Transverse colon (tissue), 4 donors: ENCODE measurements around the gene DLG2. TPM values are rescaled to one million over a fixed set of nuclear protein-coding genes. Genes with fewer than 3 reads are reported as not detected.

Experiments
- DNase-seq: peaks from one replicate; pipeline ENCODE4 v3.0.0-alpha.2; 2019
- H3K27ac ChIP-seq, 4 donors: fragments of 200-600 bp; sonication (generic); 2 replicates each; pipeline ENCODE4 v1.5.1; 2016 to 2018; ENCODE audit warnings: inconsistent platforms in 4 of 4
- H3K27me3 ChIP-seq: fragments of 200-600 bp; sonication (generic); 2 replicates; pipeline ENCODE4 v1.5.1; 2017; ENCODE audit warnings: inconsistent platforms
- H3K36me3 ChIP-seq, 4 donors: fragments of 200-600 bp; sonication (generic); 2 replicates each; pipeline ENCODE4 v1.5.1; 2017 to 2019; ENCODE audit warnings: inconsistent platforms in 4 of 4
- H3K4me1 ChIP-seq, 4 donors: fragments of 200-600 bp; sonication (generic); 2 replicates each; pipeline ENCODE4 v1.5.1; 2017 to 2020; ENCODE audit warnings: inconsistent platforms in 4 of 4
- H3K4me3 ChIP-seq, 4 donors: fragments of 200-600 bp; sonication (generic); 1 replicate in 1 of 4; 2 replicates in 3 of 4; pipeline versions ENCODE4 v1.5.1 to v1.6.1; 2017 to 2019; ENCODE audit warnings: inconsistent platforms in 4 of 4
- H3K9me3 ChIP-seq, 2 donors: fragments of 200-600 bp; sonication (generic); 2 replicates each; pipeline ENCODE4 v1.5.1; 2017 to 2019; ENCODE audit warnings: inconsistent platforms in 2 of 2
- EP300 ChIP-seq: sonication (generic); formaldehyde crosslinking; IDR thresholded peaks from one replicate; pipeline ENCODE4 v1.6.1; 2017; ENCODE audit warnings: antibody characterized with exemption, low read depth
- POLR2A ChIP-seq: fragments of 450-650 bp; IDR thresholded peaks from one replicate; pipeline ENCODE4 v1.6.1; 2016; ENCODE audit warnings: antibody characterized with exemption, mild to moderate bottlenecking, moderate library complexity
- POLR2AphosphoS5 ChIP-seq, 3 donors: sonication (generic); formaldehyde crosslinking; IDR thresholded peaks; one replicate each; pipeline ENCODE4 v1.6.1; 2016; ENCODE audit warnings: antibody characterized with exemption in 3 of 3
- WGBS, 2 donors: methylation state at CpG; one replicate each; pipeline ENCODE4 v1.1.5; 2018; ENCODE audit warnings: low coverage in 1 of 2; 5-methylcytosine and 5-hydroxymethylcytosine counted together
- in situ Hi-C, 4 donors: fragments of 200-750 bp; cut with MboI; loops; one replicate each; pipeline versions ENCODE4 v1.15.0 to v1.15.1; 2017; ENCODE audit warnings: low sequenced_read_pairs in 3 of 4, low pct_ligation_motif_present in 1 of 4, low pct_unique_long_range_greater_than_20kb in 1 of 4
- intact Hi-C: fragments of 100-400 bp; cut with DNase I; formaldehyde crosslinking; loops from one replicate; pipeline ENCODE4 v1.15.1; 2023; ENCODE audit warnings: low total_unique reads
- total RNA-seq, 4 donors: library from RNA; depleted of rRNA; stranded (reverse); fragments of >200 nt; gene quantifications; one replicate each; pipeline ENCODE4 v1.1.0, GENCODE V29; 2016
- TF ChIP-seq, protein P1 (sequence below), 5 experiments: fragments of 200-600 bp in 3 of 5; fragments of 450-650 bp in 2 of 5; sonication (generic) in 3 of 5; IDR thresholded peaks; 1 replicate in 2 of 5; 2 replicates in 3 of 5; pipeline ENCODE4 v1.5.1; 2016 to 2017; ENCODE audit warnings: antibody characterized with exemption in 5 of 5, inconsistent platforms in 3 of 5, mild to moderate bottlenecking in 2 of 5, moderate library complexity in 1 of 5

DLG2 gene
- total RNA-seq, 4 donors from 2014 or later = 1.9 to 28.3 (median 3.7) TPM

DNA sequence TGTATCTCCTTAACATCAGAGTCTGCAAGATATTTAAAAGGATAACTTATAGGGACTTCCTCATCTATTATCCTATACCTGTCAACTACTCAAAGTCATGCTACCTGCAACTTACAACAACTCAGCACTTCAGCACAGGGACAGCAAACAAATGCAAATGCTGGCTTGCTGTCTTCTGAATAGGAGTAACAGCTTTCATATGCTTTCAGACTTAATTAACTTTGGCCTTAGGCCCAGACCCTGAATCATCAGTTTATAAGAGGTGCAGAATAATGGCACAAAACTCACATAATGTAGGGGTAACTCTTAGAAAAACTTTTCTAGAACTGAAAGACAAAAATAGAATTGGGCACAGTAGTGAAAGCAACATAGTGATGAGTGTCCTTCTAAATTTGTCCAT is 953.4 kb downstream of the DLG2 start:
- TF ChIP-seq EP300 (no peak), POLR2AphosphoS5 (IDR thresholded peaks at IDR 0.05) (no peak), POLR2A (no peak)
- TF ChIP-seq, protein P1, sequence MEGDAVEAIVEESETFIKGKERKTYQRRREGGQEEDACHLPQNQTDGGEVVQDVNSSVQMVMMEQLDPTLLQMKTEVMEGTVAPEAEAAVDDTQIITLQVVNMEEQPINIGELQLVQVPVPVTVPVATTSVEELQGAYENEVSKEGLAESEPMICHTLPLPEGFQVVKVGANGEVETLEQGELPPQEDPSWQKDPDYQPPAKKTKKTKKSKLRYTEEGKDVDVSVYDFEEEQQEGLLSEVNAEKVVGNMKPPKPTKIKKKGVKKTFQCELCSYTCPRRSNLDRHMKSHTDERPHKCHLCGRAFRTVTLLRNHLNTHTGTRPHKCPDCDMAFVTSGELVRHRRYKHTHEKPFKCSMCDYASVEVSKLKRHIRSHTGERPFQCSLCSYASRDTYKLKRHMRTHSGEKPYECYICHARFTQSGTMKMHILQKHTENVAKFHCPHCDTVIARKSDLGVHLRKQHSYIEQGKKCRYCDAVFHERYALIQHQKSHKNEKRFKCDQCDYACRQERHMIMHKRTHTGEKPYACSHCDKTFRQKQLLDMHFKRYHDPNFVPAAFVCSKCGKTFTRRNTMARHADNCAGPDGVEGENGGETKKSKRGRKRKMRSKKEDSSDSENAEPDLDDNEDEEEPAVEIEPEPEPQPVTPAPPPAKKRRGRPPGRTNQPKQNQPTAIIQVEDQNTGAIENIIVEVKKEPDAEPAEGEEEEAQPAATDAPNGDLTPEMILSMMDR (IDR thresholded peaks at IDR 0.05) = no peak
- no peaks in the 10 kb centered on the region for H3K36me3 ChIP-seq
- intact Hi-C loops = no loop called here
- no peak overlapping the region for H3K27ac ChIP-seq
- in situ Hi-C loops = no loop called here
- no peak for DNase-seq
- H3K4me1 ChIP-seq = peaks cover 0 to 14% (median 3%) of the 10 kb centered on the region in 4 donors
- no peak overlapping the region for H3K4me3 ChIP-seq
- no peaks in the 10 kb centered on the region for H3K27me3 ChIP-seq
- H3K9me3 ChIP-seq = no peaks in the 10 kb centered on the region

DNA sequence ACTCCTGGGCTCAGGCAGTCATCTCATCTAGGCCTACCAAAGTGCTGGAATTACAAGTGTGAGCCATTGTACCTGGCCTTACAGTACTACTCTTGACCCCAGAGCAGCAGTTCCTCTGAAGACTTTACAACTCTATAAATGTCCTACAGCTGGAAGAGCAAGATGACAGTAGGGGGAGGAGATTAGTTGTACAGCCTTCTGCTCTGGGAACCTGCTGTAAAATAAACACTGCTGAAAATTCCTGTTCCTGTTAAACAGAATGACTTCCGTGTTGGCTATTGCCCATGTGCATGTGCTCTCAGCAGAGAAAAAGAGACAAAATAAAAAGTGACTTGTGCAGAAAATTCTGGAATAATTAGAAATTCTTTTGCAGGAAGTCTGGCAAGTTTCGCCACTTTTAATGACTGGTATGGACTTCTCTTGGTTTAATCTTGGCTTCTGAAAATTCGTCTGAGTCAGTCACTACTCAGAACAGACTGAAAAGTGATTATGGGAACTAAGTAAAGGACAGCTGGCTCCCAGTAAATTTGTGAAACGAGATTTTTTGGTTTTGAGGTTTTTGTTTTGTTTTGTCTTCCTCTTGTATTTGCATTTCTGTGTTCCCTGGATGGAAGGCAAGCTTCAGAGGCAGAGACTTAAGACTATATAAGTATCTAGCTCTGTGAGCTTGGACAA is 955.7 kb downstream of the DLG2 start:
- in situ Hi-C loops = no loop called here
- no peaks in the 10 kb centered on the region for H3K36me3 ChIP-seq
- 24 to 31% methylated on average over 4 of the region's 4 CpGs for WGBS, 2 donors
- peak; percentile 7 for DNase-seq
- H3K27me3 ChIP-seq = no peaks in the 10 kb centered on the region
- intact Hi-C loops = no loop called here
- H3K27ac ChIP-seq = peak overlapping the region in 2 of 4 donors; percentile 41 to 56
- H3K9me3 ChIP-seq = no peaks in the 10 kb centered on the region
- H3K4me1 ChIP-seq = peaks cover 0 to 14% (median 3%) of the 10 kb centered on the region in 4 donors
- TF ChIP-seq EP300 (no peak), POLR2A (no peak), POLR2AphosphoS5 (IDR thresholded peaks at IDR 0.05) (peak in 1 of 3 donors; percentile 15)
- TF ChIP-seq, protein P1 (IDR thresholded peaks at IDR 0.05) = no peak
- H3K4me3 ChIP-seq = no peak overlapping the region

DNA sequence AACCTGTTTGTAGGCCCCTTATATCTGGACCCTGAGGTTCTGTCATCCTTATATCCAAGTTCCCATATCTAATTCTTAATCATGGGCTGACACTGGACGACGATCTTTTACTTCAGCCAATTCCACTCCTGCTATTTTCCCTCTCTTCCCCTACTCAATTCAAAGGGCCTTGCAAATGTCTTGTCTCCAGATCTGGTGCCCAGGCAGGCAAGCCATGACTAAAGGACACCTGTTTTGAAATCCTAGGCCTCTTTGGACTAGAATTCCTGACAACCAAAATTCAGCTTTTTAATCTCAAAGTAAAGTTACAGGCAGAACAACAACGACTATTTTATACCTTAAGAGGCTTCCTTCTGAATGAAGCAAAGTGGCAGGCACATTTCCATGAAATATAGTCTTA is 963.4 kb downstream of the DLG2 start:
- no peak overlapping the region for H3K27ac ChIP-seq
- WGBS, 2 donors = 55 to 74% methylated on average over 1 to 3 of the region's 3 CpGs
- H3K9me3 ChIP-seq = no peaks in the 10 kb centered on the region
- DNase-seq = no peak
- H3K4me1 ChIP-seq = no peaks in the 10 kb centered on the region
- no peaks in the 10 kb centered on the region for H3K27me3 ChIP-seq
- no peaks in the 10 kb centered on the region for H3K36me3 ChIP-seq
- H3K4me3 ChIP-seq = no peak overlapping the region
- in situ Hi-C loops (no loop called here), intact Hi-C loops (no loop called here)
- TF ChIP-seq POLR2AphosphoS5 (IDR thresholded peaks at IDR 0.05) = no peak
- no peak for TF ChIP-seq EP300
- TF ChIP-seq, protein P1 (IDR thresholded peaks at IDR 0.05) = no peak
- no peak for TF ChIP-seq POLR2A

DNA sequence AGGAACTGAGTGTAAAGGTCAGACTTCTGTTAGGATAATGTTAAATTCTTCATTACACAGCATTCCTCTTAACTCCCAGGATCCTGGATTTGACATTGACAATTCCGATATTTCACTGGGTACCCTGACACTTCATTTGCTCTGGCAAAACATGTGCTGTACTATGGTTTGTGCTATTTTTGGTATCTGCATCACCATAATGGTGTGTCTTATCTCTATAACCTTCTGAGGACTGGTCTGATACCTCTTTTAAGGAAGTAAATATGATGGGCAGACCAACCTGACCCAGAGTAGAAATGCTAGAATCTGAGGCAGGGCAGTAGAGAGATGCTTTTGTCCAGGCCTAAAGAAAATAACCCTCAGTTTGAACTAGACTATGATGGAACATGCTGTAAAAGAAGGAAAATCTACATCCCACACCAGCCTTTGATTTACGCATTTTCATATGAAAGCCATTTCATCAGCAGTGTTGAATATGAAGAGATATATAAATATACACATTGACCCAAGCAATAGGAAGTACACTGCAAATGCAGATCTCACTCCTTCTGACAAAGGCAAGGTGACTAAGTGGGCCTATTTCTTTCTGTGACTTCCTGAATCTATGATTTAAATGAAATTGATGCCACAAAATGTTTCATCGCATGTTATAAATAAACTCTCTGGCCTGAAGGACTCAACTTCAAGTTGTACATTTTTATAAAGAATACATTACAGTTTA is 966.7 kb downstream of the DLG2 start:
- H3K9me3 ChIP-seq = no peaks in the 10 kb centered on the region
- H3K4me3 ChIP-seq = no peak overlapping the region
- in situ Hi-C loops = no loop called here
- no peak for TF ChIP-seq EP300
- TF ChIP-seq POLR2A = no peak
- TF ChIP-seq POLR2AphosphoS5 (IDR thresholded peaks at IDR 0.05) = no peak
- H3K27me3 ChIP-seq = no peaks in the 10 kb centered on the region
- H3K27ac ChIP-seq = no peak overlapping the region
- intact Hi-C loops = no loop called here
- H3K36me3 ChIP-seq = no peaks in the 10 kb centered on the region
- DNase-seq = no peak
- 97 to 100% methylated on average over 2 to 3 of the region's 3 CpGs for WGBS, 2 donors
- H3K4me1 ChIP-seq = no peaks in the 10 kb centered on the region
